ENCODE data around the gene SLC22A2.
"Not testable (repeated sequence)": the region's sequence is repeated elsewhere in the genome, so short reads cannot be mapped to it uniquely, and the experiment has no call there.

SLC22A2 gene

GRCh38 chr6:160258346-160259142 is at the start of gene SLC22A2:
Gene SLC22A2 (minus strand): TSS chr6:160258821. CDS start chr6:160258757, 64 bp downstream.
- no peak for DNase-seq

GRCh38 chr6:160305926-160306713 is 47.5 kb upstream of the SLC22A2 start:
- no peak for DNase-seq

GRCh38 chr6:160303806-160304205 is 45.2 kb upstream of the SLC22A2 start:
- DNase-seq, result no peak

- DNase-seq, result not testable (repeated sequence)
Observed at GRCh38 chr6:160302431-160303082, 43.9 kb upstream of the SLC22A2 start.

- no peak for DNase-seq
Observed at GRCh38 chr6:160301339-160301738, 42.7 kb upstream of the SLC22A2 start.

- no peak for DNase-seq
Observed at GRCh38 chr6:160300076-160300695, 41.6 kb upstream of the SLC22A2 start.

- no peak for DNase-seq
Observed at GRCh38 chr6:160299559-160299958, 40.9 kb upstream of the SLC22A2 start.

GRCh38 chr6:160298121-160298520 is 39.5 kb upstream of the SLC22A2 start:
- no peak for DNase-seq

GRCh38 chr6:160297310-160297709 is 38.7 kb upstream of the SLC22A2 start:
- DNase-seq, result no peak

GRCh38 chr6:160293844-160294243 is 35.2 kb upstream of the SLC22A2 start:
- no peak for DNase-seq

GRCh38 chr6:160285541-160286105 is 27.0 kb upstream of the SLC22A2 start:
- DNase-seq, result no peak

GRCh38 chr6:160284575-160284974 is 26.0 kb upstream of the SLC22A2 start:
- DNase-seq, result no peak

- no peak for DNase-seq
Observed at GRCh38 chr6:160282444-160282843, 23.8 kb upstream of the SLC22A2 start.

- no peak for DNase-seq
Observed at GRCh38 chr6:160279850-160280249, 21.2 kb upstream of the SLC22A2 start.

- DNase-seq, result no peak
Observed at GRCh38 chr6:160278786-160279310, 20.2 kb upstream of the SLC22A2 start.

GRCh38 chr6:160278311-160278710 is 19.7 kb upstream of the SLC22A2 start:
- DNase-seq, result no peak

- no peak for DNase-seq
Observed at GRCh38 chr6:160277546-160277945, 18.9 kb upstream of the SLC22A2 start.

GRCh38 chr6:160277144-160277543 is 18.5 kb upstream of the SLC22A2 start:
- DNase-seq, result no peak

GRCh38 chr6:160276126-160276525 is 17.5 kb upstream of the SLC22A2 start:
- DNase-seq, result no peak

GRCh38 chr6:160275511-160276003 is 16.9 kb upstream of the SLC22A2 start:
- no peak for DNase-seq

- DNase-seq, result no peak
Observed at GRCh38 chr6:160274871-160275510, 16.4 kb upstream of the SLC22A2 start.

GRCh38 chr6:160273750-160274149 is 15.1 kb upstream of the SLC22A2 start:
- DNase-seq, result no peak

All from SIG-M5 (cell line).